AG20443 (cell line): ENCODE measurements around the gene SMS.
A peak's percentile ranks its signal among the peaks of the same experiment; 100 is the strongest.
"Not testable (repeated sequence)": the region's sequence is repeated elsewhere in the genome, so short reads cannot be mapped to it uniquely, and the experiment has no call there.

Source experiments
- DNase-seq: peaks from one replicate; pipeline ENCODE4 v3.0.0; 2012; ENCODE audit warnings: low spot score, mixed read lengths

Gene SMS

GRCh38 chrX:21940356-21940829, at the start of gene SMS:
SMS (plus strand) TSS chrX:21940709; CDS start chrX:21940825, 116 bp downstream.
- DNase-seq: peak; percentile 86

GRCh38 chrX:21905313-21905712, 35.2 kb upstream of the SMS start:
- no peak for DNase-seq

DNA sequence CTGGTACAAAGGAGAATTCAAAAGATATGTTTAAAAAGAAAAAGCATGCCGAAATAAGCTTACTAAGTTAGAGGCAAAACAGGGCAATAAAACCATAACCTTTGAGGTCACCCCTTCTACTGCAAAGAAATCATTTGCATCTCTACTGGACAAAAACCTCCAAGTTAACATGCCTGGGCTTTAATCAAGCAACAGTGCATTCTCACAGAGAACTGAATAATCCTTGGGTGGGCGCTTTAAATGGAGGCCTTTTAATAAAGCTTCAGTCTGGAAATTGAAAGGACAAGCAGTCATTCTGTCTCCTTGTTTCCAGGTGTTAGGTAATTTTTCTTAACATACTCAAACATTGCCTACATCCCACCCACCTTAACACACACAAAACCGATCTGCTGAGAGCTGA, 34.6 kb upstream of the SMS start:
- DNase-seq: no peak

- DNase-seq: peak; percentile 9
These were observed 33.2 kb upstream of the SMS start for GRCh38 chrX:21907260-21907659.

DNA sequence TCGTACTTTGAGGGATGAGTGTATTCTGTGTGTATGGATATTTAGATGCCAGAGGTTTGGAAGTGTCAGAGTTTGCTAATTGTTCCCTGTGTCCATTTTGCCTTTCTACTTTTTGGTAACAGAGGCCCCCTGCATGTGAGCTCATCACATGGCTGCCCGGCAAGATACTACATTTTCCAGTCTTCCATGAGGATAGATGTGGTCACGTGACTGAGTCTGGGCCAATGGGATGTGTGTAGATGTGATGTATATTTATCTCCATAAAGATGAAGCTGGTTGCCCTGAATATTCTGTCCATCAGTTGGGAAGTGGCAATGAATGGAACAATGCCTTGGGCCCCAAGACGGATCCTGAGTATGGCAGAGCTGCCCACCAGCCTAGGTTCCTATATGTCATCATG, 29.0 kb upstream of the SMS start:
- no peak for DNase-seq

DNA sequence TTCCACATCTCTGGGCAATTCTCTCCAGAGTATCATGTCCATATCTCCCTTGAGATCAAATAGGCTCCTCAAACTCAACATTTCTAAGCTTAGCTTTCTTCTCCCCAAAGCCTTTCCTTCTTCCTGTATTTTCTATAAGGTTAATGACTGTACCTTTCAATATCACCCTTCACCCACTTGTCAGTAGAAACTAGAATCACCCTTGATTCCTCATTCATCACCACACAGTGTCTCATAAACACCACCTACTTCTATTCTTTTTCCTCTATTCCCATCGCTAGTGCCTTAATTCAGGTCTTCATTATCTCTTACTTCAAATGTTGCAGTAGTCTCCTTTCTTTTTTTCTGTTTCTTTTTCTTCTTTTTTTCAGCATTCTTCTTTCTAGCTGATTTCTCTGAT, 28.3 kb upstream of the SMS start:
- DNase-seq: no peak

GRCh38 chrX:21912989-21913388, 27.5 kb upstream of the SMS start:
- no peak for DNase-seq

DNA sequence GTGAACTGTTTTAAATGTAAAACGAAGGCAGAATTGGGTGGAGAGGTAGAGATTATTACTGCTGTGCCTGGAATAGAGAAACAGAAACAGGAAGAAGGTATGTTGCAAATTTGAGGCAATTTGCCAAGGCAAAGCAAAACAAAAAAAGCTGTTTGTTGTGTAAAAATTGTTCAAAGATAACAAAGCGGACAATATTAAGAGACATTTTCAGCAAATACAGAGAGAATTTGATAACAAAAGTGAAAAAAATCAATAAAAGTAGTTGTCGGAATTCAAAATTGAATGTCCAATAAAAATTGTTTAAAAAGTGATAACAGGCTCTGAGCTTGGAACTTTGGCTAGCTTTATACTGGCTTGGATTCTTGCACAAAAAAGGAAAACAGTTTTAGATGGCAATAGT, 14.4 kb upstream of the SMS start:
- peak; percentile 7 for DNase-seq

DNA sequence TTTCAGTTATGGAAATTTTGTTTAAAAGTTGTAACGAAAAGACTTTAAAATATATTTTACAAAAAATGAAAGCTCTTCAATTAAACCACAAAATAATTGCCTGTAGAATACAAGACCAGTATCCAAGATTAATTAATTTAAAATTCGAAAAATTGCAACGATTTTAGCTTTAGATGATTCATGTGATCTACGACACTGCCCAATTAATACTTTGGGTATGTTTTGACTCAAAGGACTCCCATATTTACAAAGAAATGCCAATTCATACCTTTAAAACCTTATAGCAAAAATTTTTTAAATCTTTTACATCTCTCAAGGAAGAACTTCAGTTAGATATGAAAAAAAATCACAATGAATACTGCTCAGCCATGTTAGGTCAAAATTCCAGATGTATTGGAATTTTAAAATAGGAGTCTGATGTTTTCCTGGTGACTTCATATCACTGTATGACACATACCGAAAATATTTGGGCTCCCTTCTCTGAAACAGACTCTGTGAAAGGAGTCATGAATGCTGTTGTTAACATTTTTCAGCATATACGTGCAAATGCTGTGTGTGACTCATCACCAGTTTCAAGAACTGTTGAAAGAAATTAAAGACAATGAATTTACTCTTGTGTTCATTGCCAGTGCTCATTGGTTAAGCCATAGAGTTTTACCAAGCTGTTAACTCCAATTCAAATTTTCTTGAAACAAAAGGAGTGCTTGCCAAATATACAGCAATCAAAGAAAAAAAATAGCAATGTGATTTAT, 13.8 kb upstream of the SMS start:
- DNase-seq: peak; percentile 57

- no peak for DNase-seq
These were observed 11.3 kb upstream of the SMS start for GRCh38 chrX:21929209-21929608.

DNA sequence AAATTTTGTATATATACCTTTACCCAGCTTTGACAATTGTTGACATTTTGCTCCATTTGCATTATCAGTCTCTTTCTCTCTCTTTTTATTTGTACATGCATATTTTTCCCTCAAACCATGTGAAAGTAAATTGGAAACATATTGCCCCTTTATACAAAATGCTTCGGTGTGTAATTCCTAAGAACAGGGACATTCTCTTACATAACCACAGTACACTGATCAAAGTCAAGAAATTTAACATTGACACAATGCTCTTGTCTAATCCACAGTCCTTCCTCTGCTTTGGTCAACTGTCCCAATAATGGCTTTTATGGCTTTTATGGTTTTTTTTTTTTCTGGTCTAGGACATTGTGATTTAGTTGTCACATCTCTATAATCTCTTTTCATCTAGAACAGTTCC, 9.5 kb upstream of the SMS start:
- DNase-seq: no peak

DNA sequence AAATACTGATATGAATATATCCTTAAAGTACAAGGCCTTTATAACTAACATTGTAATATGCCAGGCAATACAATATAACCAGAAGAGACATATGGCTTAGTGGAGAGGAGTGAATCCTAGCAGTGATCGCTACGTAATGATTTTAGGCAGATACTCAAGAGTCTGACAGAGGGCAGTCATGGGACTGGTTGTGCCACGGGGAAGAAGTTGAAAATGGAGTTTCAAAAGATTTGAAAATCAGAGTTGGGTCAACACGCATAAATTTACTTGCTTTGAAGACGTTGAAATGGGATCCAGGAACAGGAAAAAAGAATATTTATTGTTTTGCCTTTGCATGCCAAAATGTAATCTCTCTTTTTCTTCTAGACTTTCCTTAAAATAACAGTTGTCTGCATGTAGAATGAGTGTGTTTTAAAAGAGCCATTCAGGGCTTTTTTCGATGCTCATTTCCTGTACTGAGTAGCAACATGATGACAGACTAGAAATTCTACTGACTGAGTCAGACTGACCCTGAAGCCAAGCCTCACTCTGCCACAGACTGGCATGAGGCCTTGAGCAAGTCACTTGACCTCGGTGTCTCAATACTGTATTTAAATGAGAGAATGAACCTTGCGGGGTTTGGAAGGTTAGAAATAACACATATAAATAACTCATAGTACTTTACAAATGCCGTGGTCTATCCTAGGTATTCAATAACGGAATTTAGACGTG, 8.1 kb upstream of the SMS start:
- peak; percentile 64 for DNase-seq

- no peak for DNase-seq
These were observed 7.4 kb upstream of the SMS start for GRCh38 chrX:21933077-21933476.

GRCh38 chrX:21934414-21934813, 6.1 kb upstream of the SMS start:
- DNase-seq: no peak

GRCh38 chrX:21939906-21940305, 603 bp upstream of the SMS start:
- DNase-seq: no peak

DNA sequence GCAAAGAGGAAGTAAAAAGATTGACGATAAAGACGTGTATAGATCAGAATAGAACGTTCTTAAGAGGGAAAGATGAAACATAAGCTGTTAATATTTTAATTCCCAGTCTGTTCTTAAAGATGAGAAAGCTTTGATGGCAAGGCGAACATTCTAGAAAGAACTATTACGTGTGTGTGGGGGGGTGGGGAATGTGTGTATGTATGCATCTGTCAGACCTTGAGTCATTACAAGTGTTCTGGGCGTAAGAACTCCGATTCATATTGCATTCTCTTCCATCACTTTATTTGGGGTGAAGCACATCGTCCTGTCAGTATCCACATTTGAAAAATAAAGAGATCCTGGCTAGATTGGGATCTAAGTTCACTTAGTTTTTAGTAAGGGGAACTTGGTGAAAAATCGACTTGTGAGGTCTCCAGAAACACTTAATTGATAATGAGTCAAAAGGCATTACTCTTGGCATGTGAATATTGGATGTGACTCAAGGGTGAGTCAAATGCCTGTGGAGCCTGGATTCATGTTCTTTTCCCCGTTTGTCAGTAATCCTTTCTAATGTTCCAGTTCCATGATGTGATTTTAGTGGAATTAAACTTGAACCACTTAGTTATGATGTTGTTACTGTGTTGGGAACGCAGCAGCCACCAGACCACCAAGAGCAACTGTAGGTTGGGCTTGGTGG, 3.1 kb downstream of the SMS start:
- DNase-seq: peak; percentile 47

GRCh38 chrX:21944136-21944615, 3.7 kb downstream of the SMS start:
- DNase-seq: no peak

DNA sequence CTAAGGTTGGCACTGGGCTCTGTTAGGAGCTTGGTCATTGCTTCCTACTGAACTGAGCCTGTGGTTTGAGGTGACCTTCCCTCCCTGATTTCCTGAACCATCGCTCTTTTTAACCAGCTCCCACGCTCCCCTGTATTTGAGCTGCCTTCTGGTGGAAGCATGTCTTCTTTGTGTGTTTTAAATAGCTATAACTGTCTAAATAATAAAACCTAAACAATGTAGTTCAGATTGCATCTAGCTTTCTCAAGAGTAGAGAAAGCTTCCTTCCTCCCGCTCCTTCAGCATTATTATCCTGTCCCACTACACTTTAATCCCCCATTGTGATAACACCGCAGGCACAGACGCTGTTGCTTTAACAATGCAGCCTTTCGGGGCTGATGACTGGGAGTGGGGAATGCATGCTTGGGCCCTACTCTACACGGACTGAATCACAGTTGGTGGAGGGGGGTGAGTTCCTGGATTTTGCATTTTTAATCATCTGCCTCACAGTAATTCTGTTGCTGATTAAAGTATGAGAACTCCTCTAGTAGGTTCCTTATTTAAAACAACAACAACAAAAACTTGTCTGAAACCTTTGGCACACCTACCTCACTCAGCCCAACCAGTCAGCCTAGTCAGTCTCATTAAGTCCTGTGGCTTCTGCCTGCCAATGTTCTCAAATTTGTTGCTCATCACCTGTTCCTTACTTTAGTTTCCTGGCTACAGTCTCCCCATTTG, 6.6 kb downstream of the SMS start:
- DNase-seq: peak; percentile 45

DNA sequence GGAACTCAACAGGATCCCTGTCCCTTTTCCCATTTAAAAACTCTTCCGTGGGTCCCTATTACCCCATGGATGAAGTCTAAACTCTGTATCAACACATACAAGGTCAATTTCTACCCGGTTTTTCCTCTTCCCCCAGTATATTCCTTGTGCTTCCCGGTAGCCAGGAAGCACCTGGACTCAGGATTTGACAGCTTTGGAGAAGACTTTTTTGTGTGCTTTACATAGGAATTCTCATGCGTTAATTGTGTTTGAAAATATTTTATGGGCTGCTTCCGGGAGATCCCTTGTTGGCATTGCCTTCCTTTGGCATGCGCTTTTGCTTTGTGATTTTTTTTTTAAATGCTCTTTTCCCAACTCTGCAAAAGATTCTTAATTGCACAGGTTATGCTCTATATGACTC, 7.2 kb downstream of the SMS start:
- no peak for DNase-seq

- no peak for DNase-seq
These were observed 8.5 kb downstream of the SMS start for GRCh38 chrX:21948897-21949578.

- DNase-seq: no peak
These were observed 9.2 kb downstream of the SMS start for GRCh38 chrX:21949689-21950088.

DNA sequence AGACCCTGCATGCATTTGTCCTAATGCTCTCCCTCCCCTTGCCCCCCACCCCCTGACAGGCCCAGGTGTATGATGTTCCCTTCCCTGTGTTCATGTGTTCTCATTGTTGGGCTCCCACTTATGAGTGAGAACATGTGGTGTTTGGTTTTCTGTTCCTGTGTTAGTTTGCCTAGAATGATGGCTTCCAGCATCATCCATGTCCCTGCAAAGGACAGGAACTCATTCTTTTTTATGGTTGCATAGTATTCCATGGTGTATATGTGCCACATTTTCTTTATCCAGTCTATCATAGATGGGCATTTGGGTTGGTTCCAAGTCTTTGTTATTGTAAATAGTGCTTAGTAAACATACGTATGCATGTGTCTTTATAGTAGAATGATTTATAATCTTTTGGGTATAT, 10.0 kb downstream of the SMS start:
- DNase-seq: not testable (repeated sequence)
